Uterus (tissue), 4 donors: ENCODE results near the gene TRIM44. TPM values are rescaled to one million over a fixed set of nuclear protein-coding genes. Genes with fewer than 3 reads are reported as not detected.

Experiments used
- DNase-seq, 2 donors: peaks; one replicate each; pipeline ENCODE4 v3.0.0-alpha.2; 2019 to 2020
- H3K27ac ChIP-seq, 2 donors: fragments of 200-600 bp; sonication (generic); 1 replicate in 1 of 2; 2 replicates in 1 of 2; pipeline ENCODE4 v1.5.1; 2016 to 2018
- H3K27me3 ChIP-seq, 2 donors: fragments of 200-600 bp; sonication (generic); one replicate each; pipeline ENCODE4 v1.5.1; 2018 to 2019; ENCODE audit warnings: control low read depth in 1 of 2
- H3K36me3 ChIP-seq, 2 donors: fragments of 200-600 bp; sonication (generic); one replicate each; pipeline ENCODE4 v1.5.1; 2019; ENCODE audit warnings: control low read depth in 1 of 2
- H3K4me1 ChIP-seq, 2 donors: fragments of 200-600 bp; sonication (generic); one replicate each; pipeline ENCODE4 v1.5.1; 2018 to 2019; ENCODE audit warnings: control low read depth in 1 of 2
- H3K4me3 ChIP-seq, 2 donors: fragments of 200-600 bp; sonication (generic); 1 replicate in 1 of 2; 2 replicates in 1 of 2; pipeline ENCODE4 v1.5.1; 2018 to 2019; ENCODE audit warnings: mild to moderate bottlenecking in 1 of 2
- H3K9me3 ChIP-seq, 2 donors: fragments of 200-600 bp; sonication (generic); one replicate each; pipeline ENCODE4 v1.5.1; 2019; ENCODE audit warnings: control low read depth in 1 of 2
- CTCF ChIP-seq, 4 experiments: fragments of 200-600 bp in 2 of 4; fragments of 450-650 bp in 2 of 4; sonication (generic) in 2 of 4; IDR thresholded peaks; one replicate each; pipeline ENCODE4 v1.5.1; 2016 to 2019; ENCODE audit warnings: antibody characterized with exemption in 4 of 4, mild to moderate bottlenecking in 2 of 4, moderate library complexity in 1 of 4
- POLR2A ChIP-seq, 2 donors: fragments of 450-650 bp; IDR thresholded peaks; one replicate each; pipeline ENCODE4 v1.6.1; 2016; ENCODE audit warnings: antibody characterized with exemption in 2 of 2, mild to moderate bottlenecking in 1 of 2, moderate library complexity in 1 of 2
- intact Hi-C: fragments of 100-400 bp; cut with DNase I; formaldehyde crosslinking; loops from one replicate; pipeline ENCODE4 v1.15.1; 2023; ENCODE audit warnings: low total_unique reads
- total RNA-seq, 4 donors: library from RNA; depleted of rRNA in 3 of 4; stranded (reverse); fragments of >200 nt in 3 of 4; gene quantifications; one replicate each; pipeline versions ENCODE4 v1.1.0 to v1.2.4, GENCODE V29; 2014 to 2023
- donor health status: DM: yes; HTN: yes; CAD: no.

TRIM44 gene
- total RNA-seq, 4 donors from 2014 or later, result 16.1 to 65.3 (median 40.4) TPM

- no peak for DNase-seq
- Histone ChIP-seq H3K27me3 (no peaks in the 10 kb centered on the region), H3K4me3 (no peak overlapping the region), H3K9me3 (no peaks in the 10 kb centered on the region), H3K4me1 (no peaks in the 10 kb centered on the region), H3K36me3 (no peaks in the 10 kb centered on the region), H3K27ac (no peak overlapping the region)
- TF ChIP-seq CTCF (IDR thresholded peaks at IDR 0.05), result no peak
- no peak for TF ChIP-seq POLR2A (IDR thresholded peaks at IDR 0.05)
- intact Hi-C loops, result no loop called here
Measured at GRCh38 chr11:35802221-35802620, 139.6 kb downstream of the TRIM44 start.

- intact Hi-C loops, result no loop called here
- Histone ChIP-seq H3K36me3 (no peaks in the 10 kb centered on the region), H3K4me3 (no peak overlapping the region), H3K4me1 (no peaks in the 10 kb centered on the region), H3K27ac (no peak overlapping the region), H3K27me3 (no peaks in the 10 kb centered on the region), H3K9me3 (no peaks in the 10 kb centered on the region)
- TF ChIP-seq POLR2A (IDR thresholded peaks at IDR 0.05) (no peak), CTCF (IDR thresholded peaks at IDR 0.05) (no peak)
- DNase-seq, result no peak
Measured at GRCh38 chr11:35802672-35803071, 140.1 kb downstream of the TRIM44 start.

DNA sequence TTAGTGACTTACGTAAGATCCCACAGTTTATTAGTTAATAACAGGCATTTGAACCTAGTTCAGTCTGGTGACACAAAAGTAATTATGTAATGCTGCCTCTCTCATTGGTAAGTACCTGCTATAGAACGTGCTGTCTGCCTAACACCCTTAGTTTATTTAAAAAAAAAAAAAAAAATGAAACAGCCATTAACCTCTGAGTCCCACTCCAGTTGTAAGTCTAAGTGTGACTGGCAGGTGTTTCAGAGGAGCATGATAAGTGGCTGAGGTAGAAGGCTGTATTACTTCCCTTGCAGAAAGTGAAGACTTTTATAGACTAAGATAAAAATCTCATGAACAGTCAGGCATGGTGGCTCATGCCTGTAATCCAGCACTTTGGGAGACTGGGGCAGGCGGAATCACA, 140.5 kb downstream of the TRIM44 start:
- intact Hi-C loops, result no loop called here
- H3K4me1 ChIP-seq, result no peaks in the 10 kb centered on the region
- H3K36me3 ChIP-seq, result no peaks in the 10 kb centered on the region
- no peak for DNase-seq
- H3K9me3 ChIP-seq, result no peaks in the 10 kb centered on the region
- H3K4me3 ChIP-seq, result no peak overlapping the region
- TF ChIP-seq POLR2A (IDR thresholded peaks at IDR 0.05), result no peak
- H3K27me3 ChIP-seq, result no peaks in the 10 kb centered on the region
- H3K27ac ChIP-seq, result no peak overlapping the region

- H3K27ac ChIP-seq, result no peak overlapping the region
- no peaks in the 10 kb centered on the region for H3K27me3 ChIP-seq
- TF ChIP-seq POLR2A (IDR thresholded peaks at IDR 0.05) (no peak), CTCF (IDR thresholded peaks at IDR 0.05) (no peak)
- intact Hi-C loops, result no loop called here
- H3K4me3 ChIP-seq, result no peak overlapping the region
- DNase-seq, result no peak
- H3K36me3 ChIP-seq, result no peaks in the 10 kb centered on the region
- no peaks in the 10 kb centered on the region for H3K9me3 ChIP-seq
- no peaks in the 10 kb centered on the region for H3K4me1 ChIP-seq
Measured at GRCh38 chr11:35804451-35805040, 142.0 kb downstream of the TRIM44 start.

DNA sequence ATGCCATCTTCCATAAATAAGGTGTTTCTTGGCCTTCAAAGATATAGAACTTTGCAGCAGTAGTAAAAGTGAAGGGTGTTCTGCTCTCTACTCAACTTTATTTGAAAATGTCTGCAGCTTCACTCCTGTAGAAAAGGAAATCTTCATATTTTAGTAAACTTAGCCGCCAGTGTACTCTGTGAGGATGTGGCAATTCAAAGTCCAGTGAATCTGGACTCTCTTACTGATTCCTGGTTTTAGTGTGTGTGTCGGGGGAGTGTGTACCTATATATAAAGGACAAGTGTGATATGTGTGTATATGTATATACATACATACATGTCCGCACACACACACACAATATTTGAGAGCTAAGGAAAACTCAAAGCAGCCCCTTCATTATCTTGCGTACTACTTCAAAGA, 147.0 kb downstream of the TRIM44 start:
- intact Hi-C loops, result no loop called here
- TF ChIP-seq CTCF (IDR thresholded peaks at IDR 0.05) (no peak), POLR2A (IDR thresholded peaks at IDR 0.05) (no peak)
- Histone ChIP-seq H3K4me3 (no peak overlapping the region), H3K27me3 (no peaks in the 10 kb centered on the region), H3K9me3 (no peaks in the 10 kb centered on the region), H3K27ac (no peak overlapping the region), H3K36me3 (no peaks in the 10 kb centered on the region), H3K4me1 (no peaks in the 10 kb centered on the region)
- no peak for DNase-seq
